NCI-H1694 (cell line): ENCODE results near the gene DSCAML1.
A peak's percentile ranks its signal among the peaks of the same experiment; 100 is the strongest.

Experiments used
- DNase-seq: peaks from one replicate; lab custom pipeline; 2025; lab: John Stamatoyannopoulos, UW

The DSCAML1 gene

DNA sequence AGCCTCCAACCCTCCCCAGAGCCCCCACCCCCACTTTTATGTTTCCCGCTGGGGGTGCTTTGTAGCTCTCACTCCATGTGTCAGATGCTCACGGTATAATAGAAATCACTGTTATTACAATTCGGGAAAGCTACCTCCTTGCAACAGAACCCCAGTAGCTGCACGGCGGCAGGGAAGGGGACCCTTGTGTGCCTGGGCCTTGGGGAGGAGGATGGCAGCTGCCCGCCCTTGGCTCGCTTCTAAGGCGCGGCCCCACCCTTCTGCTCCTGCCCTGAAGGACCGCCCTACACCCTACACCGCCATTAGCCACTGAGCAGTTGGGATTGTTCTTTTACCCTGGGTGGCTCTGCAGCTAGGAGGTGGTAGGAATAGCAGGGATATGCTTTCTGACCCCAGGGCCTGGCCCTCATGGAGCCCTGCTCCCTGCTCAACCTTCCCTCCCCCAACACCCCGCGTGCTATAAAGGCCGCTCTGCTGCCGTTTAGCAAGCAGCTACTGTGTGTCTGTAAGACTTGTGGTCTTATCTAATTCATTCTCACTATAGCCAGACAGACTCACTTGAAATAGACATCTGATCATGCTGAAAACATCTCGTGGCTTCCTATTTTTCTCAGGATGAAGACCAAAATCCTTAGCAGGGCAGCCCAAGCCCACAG is 249.7 kb downstream of the DSCAML1 start:
- DNase-seq, result no peak

- DNase-seq, result no peak
These were observed 250.4 kb downstream of the DSCAML1 start for GRCh38 chr11:117546431-117547194.

DNA sequence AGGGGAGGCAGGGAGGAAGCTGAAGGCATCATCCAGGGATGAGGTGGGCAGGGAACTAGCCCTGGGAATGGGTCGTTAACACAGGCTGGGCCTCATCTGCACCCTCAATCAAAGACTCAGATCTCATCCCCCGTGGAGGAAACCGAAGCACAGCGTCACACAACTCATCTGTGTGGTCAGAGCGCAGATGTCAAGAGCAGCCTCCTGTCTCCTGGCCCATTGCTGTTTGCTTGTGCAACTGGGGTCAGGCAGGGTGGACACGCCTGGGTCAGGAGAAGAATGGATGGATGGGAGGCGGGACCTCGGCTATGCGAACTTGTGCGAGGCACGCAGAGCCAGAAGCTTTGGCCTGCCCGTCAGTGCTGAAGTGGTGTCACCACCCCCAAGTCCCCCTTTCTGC is 251.3 kb downstream of the DSCAML1 start:
- DNase-seq, result no peak

DNA sequence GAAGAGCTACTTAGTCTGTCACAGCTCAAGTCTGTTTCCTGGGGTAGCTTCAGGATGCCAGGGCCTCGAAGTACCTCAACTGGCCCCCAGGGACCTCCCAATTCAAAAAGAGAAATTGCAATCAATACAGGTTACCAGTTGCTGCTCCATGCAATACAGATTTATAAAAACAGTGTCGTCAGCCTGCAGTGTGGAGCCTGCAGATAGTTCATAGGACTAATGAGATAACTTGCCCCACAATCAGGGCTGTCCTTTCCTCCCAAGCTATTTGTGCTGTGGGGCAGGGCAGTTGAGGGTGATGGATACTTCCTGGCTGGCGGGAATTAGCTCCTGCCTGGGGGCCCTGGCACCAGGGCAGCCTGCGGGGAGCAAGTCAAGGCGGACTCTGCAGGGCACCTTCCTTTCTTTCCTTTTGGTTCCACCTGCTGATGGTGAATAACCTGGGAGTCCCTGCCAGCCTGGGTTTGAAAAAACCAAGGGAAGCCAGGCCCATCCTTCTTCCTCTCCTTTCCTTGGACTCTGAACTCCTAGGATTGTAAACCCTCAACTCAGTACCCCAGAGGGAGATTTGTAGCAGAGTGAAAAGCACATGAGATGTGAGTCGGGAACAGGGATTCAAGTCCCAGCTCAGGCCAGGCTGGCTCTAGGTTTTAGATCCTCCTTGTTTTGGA is 252.8 kb downstream of the DSCAML1 start:
- no peak for DNase-seq

DNA sequence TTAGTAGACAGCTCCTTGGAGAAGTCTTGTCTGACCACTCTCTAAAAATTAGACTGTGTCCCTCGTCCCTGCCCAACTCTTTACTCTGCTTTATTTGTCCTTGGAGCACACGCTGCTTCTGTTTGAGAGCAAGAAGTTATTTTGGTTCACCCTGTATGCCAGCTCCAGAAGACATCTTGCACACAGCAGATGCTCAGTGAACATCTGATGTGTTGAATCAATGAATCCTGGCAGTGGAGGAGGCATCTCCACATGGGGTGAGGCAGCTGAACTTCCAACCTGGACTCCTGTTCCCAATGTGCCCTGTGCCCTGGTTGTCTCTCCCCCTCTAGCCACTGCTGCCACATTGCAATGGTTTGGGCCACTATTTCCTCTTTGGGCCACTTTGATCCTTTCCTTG is 255.8 kb downstream of the DSCAML1 start:
- no peak for DNase-seq

DNA sequence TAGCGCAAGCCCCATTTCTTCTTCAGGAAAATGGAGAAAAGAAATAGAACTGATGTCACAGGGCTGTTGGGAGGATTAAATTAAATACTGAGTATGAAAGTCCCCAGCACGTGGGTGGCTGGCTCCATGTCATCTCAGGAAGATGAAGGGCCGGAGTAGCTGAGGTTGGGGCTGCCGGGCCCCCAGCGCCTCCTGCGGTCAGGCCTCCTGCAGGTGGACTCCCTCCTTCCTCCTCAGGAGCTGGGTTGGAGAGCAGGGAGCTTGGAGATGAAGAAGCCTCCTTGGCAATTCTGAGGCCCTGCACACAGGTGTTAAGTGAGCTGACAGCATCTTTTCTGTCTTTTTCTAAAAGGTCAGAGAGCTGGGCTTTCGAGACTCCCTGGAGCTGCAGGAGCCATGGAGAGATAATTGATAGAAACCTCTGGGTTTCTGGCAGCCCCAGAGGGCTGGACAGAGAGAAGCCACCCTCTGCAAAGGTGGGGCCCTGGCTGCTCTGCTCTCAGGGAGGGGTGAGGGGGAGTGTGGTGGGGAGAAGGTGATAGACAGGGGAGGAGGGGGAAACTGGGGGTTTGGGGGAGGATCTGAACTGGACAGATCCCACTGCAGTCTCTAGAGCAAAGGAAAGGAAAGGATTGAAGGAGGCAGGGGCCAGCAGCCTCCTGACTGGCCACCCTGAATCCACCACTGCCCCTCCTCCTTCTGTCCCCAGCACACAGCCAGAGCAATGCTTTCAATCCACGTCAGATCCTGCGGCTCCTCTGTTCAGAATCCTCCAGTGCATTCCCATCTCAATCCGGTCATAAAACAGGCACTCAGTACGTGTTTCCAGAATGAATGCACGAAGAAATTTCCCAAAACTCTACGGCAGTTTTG is 258.5 kb downstream of the DSCAML1 start:
- DNase-seq, result no peak

GRCh38 chr11:117535850-117536411 is 261.1 kb downstream of the DSCAML1 start:
- DNase-seq, result no peak

DNA sequence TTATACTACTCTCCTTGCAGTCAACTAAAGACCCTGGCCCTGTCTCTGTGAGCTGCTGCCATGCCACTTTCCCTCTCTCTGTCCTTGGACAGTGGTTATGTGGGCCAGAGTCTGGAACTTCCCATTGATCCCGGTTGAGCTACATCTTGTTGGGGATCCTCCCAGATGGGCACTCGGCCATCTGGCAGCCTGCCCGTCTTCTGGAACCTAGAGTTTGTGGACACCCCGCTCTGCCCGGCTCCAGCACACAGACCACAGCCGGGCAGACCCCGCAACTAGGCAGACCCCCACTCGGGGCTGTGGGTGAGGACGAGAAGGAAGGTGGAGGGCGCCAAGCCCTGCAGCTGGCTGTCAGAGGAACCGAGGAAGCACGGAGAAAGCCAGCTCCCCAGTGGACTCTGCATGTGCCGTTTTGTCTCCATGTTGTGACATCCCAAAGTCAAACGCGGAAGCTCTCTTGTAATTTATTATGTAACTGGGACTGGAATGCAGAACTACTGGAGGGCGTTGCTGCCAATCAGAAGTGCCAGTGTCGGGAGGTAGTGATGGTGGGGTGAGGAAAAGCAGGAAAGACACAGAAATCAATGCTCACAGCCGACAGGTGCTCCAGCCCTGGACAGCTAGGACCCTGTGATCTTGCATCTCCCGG is 261.7 kb downstream of the DSCAML1 start:
- DNase-seq, result no peak

DNA sequence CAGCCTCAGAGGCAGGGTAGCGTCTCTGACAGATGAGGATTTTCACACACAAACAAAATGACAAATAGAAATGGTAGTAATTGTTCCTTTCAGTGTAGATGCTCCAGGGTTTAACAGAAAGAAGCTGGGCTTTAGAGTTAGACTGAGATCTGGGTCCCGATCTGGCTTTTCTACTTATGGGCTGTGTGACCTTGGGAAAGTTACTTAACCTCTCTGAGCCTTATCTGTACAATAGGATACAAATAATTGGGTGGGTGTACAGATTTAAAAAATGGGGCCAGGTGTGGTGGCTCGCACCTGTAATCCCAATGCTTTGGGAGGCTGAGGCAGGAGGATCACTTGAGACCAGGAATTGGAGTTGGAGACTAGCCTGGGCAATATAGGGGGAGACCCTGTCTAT is 264.4 kb downstream of the DSCAML1 start:
- no peak for DNase-seq

GRCh38 chr11:117529816-117530215 is 267.2 kb downstream of the DSCAML1 start:
- DNase-seq, result no peak

GRCh38 chr11:117528097-117528721 is 268.8 kb downstream of the DSCAML1 start:
- peak; percentile 53 for DNase-seq

GRCh38 chr11:117527271-117527670 is 269.7 kb downstream of the DSCAML1 start:
- DNase-seq, result no peak

DNA sequence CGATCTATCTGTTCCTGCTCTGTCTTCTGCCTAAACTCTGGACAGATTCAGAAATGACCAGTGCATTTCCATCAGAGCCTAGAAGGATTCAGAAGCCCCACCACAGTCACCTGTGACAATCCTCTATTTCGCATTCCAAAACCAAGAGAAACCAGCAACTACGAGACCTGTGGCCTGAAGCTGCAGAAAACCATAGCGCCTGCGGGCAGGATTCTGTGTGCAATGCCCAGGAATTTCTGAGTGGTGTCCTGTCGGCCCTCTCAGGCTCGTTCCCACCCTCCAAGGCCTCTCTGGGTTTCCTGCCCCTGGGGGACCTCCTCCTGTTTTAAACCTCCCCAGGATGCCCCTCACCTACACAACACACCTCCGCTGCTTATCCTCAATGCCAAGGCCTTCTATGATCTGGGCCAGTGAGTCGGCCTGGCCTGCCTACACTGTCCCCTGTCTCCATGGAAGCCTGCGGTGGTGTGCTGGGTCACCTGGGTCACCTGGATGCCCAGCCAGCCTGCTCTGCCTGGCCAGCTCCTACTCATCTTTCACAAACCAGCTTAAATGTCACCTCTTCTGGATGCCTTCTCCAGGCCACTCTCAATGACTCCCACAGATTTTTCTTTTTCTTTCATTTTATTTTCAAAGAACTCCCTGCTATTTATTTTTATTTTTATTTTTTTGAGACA is 271.0 kb downstream of the DSCAML1 start:
- DNase-seq, result no peak

DNA sequence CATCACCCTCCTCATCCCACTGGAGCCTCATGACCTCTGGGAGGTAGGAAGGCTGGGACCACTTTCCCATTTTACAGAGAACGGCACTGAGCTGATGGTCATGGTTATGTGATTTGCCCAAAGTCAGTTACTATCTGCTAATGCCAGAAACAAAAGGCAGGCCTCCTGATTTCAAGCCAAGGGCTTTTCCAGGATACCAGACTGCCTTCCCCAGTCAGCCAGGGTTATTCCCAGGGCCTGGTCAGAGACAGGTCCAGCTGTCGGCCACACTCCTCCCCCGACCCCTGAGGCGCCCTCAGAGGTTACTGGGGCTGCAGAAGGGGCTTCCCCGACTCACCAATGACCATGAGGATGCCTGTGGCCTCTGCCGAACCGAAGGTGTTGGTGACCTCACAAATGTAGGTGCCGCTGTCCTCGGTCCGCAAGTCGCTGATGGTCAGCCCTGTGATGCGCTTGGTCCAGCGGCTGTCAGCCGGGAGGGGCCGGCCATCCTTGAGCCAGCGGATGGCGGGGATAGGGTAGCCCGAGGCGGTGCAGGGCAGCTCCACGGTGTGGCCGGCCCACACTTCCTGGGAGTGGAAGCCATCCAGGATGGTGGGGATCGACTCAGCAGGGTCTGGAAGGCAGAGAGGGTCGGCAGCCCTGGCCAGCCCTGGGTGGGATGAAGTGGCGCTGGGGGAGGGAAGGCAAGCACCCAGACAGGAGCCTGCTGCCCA is 272.4 kb downstream of the DSCAML1 start:
- DNase-seq, result no peak

DNA sequence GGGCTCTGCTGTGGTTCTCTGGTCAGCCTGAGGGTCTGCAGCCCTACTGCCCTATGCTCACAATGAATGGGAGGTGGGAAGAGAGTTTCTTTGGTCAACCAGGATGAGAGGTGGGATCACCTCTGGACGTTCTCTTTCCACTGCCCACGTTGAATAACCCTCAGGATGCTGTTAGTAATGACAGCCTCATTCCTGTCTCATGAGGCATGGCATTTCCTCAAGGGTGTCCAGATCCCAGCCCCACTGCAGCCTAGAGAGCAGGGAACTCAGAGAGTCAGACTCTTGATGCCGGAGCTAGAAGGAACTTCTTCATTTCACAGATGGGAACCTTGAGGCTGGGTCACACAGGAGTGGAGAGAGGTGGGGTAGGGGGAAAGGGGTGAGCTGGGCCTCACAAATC is 273.3 kb downstream of the DSCAML1 start:
- no peak for DNase-seq

DNA sequence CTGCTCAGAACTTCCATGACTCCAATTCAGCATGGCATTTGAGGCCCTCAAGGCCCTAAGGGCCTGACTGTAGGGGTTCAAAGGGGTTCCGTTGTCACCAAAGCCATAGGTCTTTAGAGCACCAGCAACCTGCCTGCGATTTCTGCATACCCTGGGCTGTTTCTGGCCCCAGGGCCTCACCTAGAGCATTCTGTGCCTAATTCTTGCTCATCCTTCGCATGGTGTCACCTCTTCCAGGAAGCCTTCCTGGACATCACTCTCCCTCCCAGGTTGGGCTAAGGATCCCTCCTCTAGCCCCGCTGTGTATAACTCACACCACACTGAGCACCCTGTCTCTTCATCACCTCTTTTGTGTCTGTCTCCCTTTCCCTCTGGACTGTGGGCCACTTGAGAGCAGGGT is 275.0 kb downstream of the DSCAML1 start:
- no peak for DNase-seq

GRCh38 chr11:117520966-117521365 is 276.1 kb downstream of the DSCAML1 start:
- DNase-seq, result no peak

DNA sequence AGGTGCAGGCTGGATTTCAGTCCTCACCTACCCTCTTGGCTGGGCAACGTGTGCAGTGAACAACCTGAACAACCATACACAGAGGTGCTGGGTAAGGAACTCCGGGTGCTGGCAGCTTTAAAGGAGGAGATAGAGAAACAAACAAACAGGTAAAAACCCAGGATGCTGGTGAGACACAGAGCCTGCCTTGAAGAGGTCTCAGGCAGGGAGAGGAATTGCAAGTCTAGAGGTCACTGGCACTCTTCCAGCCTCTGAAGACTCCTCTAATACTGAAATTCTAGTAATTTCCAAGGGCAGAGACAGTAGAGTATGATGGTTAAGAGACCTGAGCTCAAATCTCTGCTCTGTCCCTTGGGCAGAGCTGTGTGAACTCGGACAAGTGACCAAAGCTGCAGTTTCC is 276.8 kb downstream of the DSCAML1 start:
- no peak for DNase-seq

DNA sequence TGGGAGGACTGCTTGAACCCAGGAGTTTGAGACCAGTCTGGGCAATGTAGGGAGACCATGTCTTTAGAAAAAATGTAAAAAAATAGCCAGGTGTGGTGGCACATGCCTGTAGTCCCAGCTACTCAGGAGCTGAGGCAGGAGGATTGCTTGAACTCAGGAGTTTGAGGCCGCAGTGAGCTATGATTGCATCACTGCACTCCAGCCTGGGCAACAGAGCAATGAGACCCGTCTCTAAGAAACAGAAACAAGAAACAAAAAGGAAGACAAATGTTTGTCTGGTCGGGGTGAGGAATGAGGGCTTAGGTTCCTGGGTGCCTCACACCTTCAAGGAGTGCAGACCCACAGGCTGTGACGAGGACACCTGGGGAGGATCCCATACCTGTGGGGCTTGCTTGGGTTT is 277.4 kb downstream of the DSCAML1 start:
- no peak for DNase-seq

DNA sequence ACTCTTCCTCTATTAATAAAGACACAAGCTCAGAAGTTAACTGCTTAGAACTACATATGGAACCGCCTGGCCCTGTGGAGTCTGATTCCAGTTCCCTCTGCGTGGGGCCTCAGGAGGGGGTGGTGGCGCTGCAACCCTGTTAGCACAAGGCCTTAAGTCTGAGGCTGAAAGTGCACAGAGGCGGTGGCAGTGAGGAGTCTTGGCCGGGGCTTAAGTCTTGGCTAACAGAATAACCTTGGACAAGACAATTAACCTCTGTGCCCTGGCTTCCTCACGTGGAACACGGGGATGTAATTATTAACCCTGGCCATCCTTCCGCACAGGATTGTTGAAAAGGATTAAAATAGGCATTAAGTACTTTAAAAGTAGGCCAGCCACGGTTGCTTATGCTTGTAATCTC is 277.8 kb downstream of the DSCAML1 start:
- DNase-seq, result no peak
